Measurements from ENCODE around the gene LAX1.

GRCh38 chr1:203794764-203795440, 29.9 kb downstream of the LAX1 start:
- TF ChIP-seq CTCF (conservative IDR thresholded peaks at IDR 0.05; ENCODE audit: low read length) (no peak), EZH2phosphoT487 (IDR thresholded peaks at IDR 0.05; ENCODE audit: borderline replicate concordance) (no peak)
